Thymus (tissue), 11 donors: ENCODE data around the gene ST8SIA4. TPM values are rescaled to one million over a fixed set of nuclear protein-coding genes. Genes with fewer than 3 reads are reported as not detected.

Experiments used
- DNase-seq, 9 donors: peaks; one replicate each; pipeline ENCODE4 v3.0.0-alpha.2; 2013; ENCODE audit warnings: low spot score in 9 of 9, low read depth in 6 of 9, missing footprints in 1 of 9
- H3K27ac ChIP-seq, 2 donors: one replicate each; pipeline ENCODE4 v1.5.1; 2013; ENCODE audit warnings: control low read depth in 1 of 2, low read depth in 1 of 2, low read length in 1 of 2, mild to moderate bottlenecking in 1 of 2, moderate library complexity in 1 of 2
- H3K27me3 ChIP-seq, 2 donors: one replicate each; pipeline ENCODE4 v1.5.1; 2013; ENCODE audit warnings: low read length in 1 of 2; ENCODE audit not compliant: control insufficient read depth in 2 of 2, insufficient read depth in 1 of 2
- H3K36me3 ChIP-seq, 2 donors: one replicate each; pipeline ENCODE4 v1.5.1; 2013; ENCODE audit warnings: low read length in 1 of 2, mild to moderate bottlenecking in 1 of 2, moderate library complexity in 1 of 2; ENCODE audit not compliant: control insufficient read depth in 2 of 2, insufficient read depth in 2 of 2
- H3K4me1 ChIP-seq, 2 donors: one replicate each; pipeline ENCODE4 v1.5.1; 2013; ENCODE audit warnings: low read length in 2 of 2; ENCODE audit not compliant: control insufficient read depth in 2 of 2, insufficient read depth in 2 of 2
- H3K4me3 ChIP-seq, 2 donors: one replicate each; pipeline ENCODE4 v1.5.1; 2013; ENCODE audit warnings: low read length in 2 of 2, control low read depth in 1 of 2, mild to moderate bottlenecking in 1 of 2
- H3K9me3 ChIP-seq, 2 donors: one replicate each; pipeline ENCODE4 v1.5.1; 2013; ENCODE audit warnings: low read length in 1 of 2, mild to moderate bottlenecking in 1 of 2; ENCODE audit not compliant: control insufficient read depth in 2 of 2, insufficient read depth in 1 of 2
- WGBS: extraction: QIAGEN DNeasy Blood & Tissue Kit; methylation state at CpG from one replicate; pipeline ENCODE4 v1.1.7; 2013; 5-methylcytosine and 5-hydroxymethylcytosine counted together
- polyA plus RNA-seq: library from polyadenylated mRNA; stranded (reverse); fragments of 200-250 nt; gene quantifications from one replicate; pipeline ENCODE4 v1.2.3, GENCODE V29; 2013
- total RNA-seq: library from RNA; stranded (reverse); fragments of 120-200 nt; gene quantifications from one replicate; pipeline ENCODE4 v1.2.4, GENCODE V29; 2013
- donor health status: healthy.

The ST8SIA4 gene
- total and polyA plus RNA-seq, 2 donors: 9.2 to 22.5 TPM

DNA sequence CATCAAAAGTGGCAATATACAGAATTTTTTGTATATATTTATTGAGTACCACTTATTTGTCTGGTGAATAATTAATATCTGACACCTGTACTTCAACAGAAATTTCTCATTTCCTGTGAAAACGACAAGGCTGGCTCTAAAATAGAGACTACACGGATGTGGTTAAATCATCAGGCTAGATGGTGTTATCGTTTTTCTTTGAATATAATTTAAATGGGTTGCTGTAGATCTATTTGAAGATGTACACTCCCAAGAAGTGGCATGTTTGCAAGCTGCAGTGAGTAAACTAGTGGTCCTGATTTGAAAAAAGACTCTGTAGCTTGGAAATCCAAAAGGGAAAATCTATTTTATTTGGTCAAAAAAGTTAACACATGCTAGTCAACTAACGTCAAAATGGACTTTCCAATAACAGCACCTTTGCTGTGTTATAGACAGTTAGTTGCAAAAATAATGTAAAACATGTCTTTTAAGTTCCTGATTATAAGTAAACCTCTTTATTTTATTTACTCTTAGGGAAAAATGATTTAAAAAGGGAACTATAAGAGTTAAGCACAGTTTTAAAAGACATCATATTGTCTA is 13.8 kb downstream of the ST8SIA4 start:
- no peaks in the 10 kb centered on the region for H3K9me3 ChIP-seq
- H3K27me3 ChIP-seq: no peaks in the 10 kb centered on the region
- 3% methylated on average over 4 of the region's 4 CpGs for WGBS
- H3K4me1 ChIP-seq: no peaks in the 10 kb centered on the region
- DNase-seq: peak in 6 of 9 donors; percentile 17 to 71 (median 34)
- no peak overlapping the region for H3K4me3 ChIP-seq
- H3K27ac ChIP-seq: peak overlapping the region in 1 of 2 donors; percentile 79
- peaks cover 0 to 11% of the 10 kb centered on the region in 2 donors for H3K36me3 ChIP-seq

- WGBS: 95% methylated on average over 2 of the region's 2 CpGs
- peaks cover 2 to 34% of the 10 kb centered on the region in 2 donors for H3K36me3 ChIP-seq
- H3K27me3 ChIP-seq: no peaks in the 10 kb centered on the region
- H3K4me3 ChIP-seq: no peak overlapping the region
- H3K27ac ChIP-seq: no peak overlapping the region
- no peaks in the 10 kb centered on the region for H3K4me1 ChIP-seq
- H3K9me3 ChIP-seq: no peaks in the 10 kb centered on the region
- DNase-seq: no peak
Measured at GRCh38 chr5:100877274-100877673, 25.8 kb downstream of the ST8SIA4 start.

GRCh38 chr5:100872408-100873190 is 30.5 kb downstream of the ST8SIA4 start:
- H3K4me1 ChIP-seq: no peaks in the 10 kb centered on the region
- peaks cover 0 to 19% of the 10 kb centered on the region in 2 donors for H3K36me3 ChIP-seq
- 99% methylated on average over 2 of the region's 2 CpGs for WGBS
- no peak overlapping the region for H3K4me3 ChIP-seq
- H3K9me3 ChIP-seq: no peaks in the 10 kb centered on the region
- H3K27me3 ChIP-seq: no peaks in the 10 kb centered on the region
- no peak for DNase-seq
- no peak overlapping the region for H3K27ac ChIP-seq

DNA sequence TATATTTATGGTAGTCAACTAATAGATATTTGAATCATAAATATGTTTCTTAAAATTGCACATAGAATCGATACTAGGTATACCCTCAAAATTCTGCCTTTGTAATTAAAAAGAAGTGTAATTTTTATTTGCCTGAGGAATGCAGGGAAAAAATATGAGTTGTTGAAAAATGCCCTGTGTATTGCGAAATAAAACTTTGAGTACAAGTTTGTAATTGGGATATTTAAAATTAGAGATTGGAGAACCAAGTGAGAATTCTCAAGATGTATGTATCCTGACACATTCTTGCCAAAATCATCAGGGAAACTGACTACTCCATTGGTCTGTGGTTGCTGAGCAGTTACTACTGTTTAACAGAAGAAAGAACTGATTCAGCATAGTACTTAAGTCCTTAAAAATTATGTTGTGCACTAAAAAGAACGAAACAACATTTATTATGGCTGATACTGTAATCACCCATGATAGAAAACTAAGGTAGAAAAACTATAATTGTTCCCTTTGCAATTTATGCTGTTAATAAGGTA is 36.0 kb downstream of the ST8SIA4 start:
- 98% methylated on average over 3 of the region's 3 CpGs for WGBS
- DNase-seq: no peak
- peaks cover 0 to 12% of the 10 kb centered on the region in 2 donors for H3K36me3 ChIP-seq
- H3K27ac ChIP-seq: no peak overlapping the region
- H3K4me1 ChIP-seq: no peaks in the 10 kb centered on the region
- no peak overlapping the region for H3K4me3 ChIP-seq
- no peaks in the 10 kb centered on the region for H3K9me3 ChIP-seq
- H3K27me3 ChIP-seq: no peaks in the 10 kb centered on the region

GRCh38 chr5:100864931-100865330 is 38.2 kb downstream of the ST8SIA4 start:
- Histone ChIP-seq H3K4me1 (no peaks in the 10 kb centered on the region), H3K36me3 (peaks cover 0 to 12% of the 10 kb centered on the region in 2 donors), H3K27me3 (no peaks in the 10 kb centered on the region), H3K4me3 (no peak overlapping the region), H3K27ac (no peak overlapping the region), H3K9me3 (no peaks in the 10 kb centered on the region)
- 96% methylated on average over 2 of the region's 2 CpGs for WGBS
- no peak for DNase-seq

DNA sequence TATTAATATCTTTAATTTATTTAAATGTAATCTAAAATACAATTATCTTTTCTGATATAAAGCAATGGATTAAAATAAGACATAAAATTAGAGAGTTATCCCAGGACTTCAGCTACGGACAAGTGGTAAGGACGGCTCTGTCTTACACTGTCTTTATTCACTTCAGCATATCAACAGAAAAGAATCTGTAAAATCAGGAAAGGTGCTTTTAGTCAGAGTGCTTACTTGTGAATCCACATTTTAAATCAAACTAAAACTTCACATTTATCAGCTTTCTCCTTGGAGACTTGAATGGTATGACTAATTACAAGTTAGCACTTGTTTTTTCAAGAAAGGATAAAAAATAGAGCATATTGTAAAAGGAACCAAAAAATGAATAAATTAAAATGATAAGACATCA is 39.3 kb downstream of the ST8SIA4 start:
- no peaks in the 10 kb centered on the region for H3K9me3 ChIP-seq
- H3K4me3 ChIP-seq: no peak overlapping the region
- WGBS: over 99% methylated on average over 2 of the region's 2 CpGs
- H3K4me1 ChIP-seq: no peaks in the 10 kb centered on the region
- no peaks in the 10 kb centered on the region for H3K27me3 ChIP-seq
- H3K27ac ChIP-seq: no peak overlapping the region
- H3K36me3 ChIP-seq: peaks cover 0 to 12% of the 10 kb centered on the region in 2 donors
- DNase-seq: no peak

- H3K27ac ChIP-seq: no peak overlapping the region
- no peak overlapping the region for H3K4me3 ChIP-seq
- no peaks in the 10 kb centered on the region for H3K27me3 ChIP-seq
- H3K36me3 ChIP-seq: peaks cover 0 to 13% of the 10 kb centered on the region in 2 donors
- H3K9me3 ChIP-seq: no peaks in the 10 kb centered on the region
- 97% methylated on average over 3 of the region's 3 CpGs for WGBS
- DNase-seq: no peak
- H3K4me1 ChIP-seq: no peaks in the 10 kb centered on the region
Measured at GRCh38 chr5:100861148-100861547, 41.9 kb downstream of the ST8SIA4 start.

- Histone ChIP-seq H3K27ac (no peak overlapping the region), H3K9me3 (no peaks in the 10 kb centered on the region), H3K4me1 (no peaks in the 10 kb centered on the region), H3K27me3 (no peaks in the 10 kb centered on the region), H3K36me3 (peaks cover 0 to 20% of the 10 kb centered on the region in 2 donors), H3K4me3 (no peak overlapping the region)
- no peak for DNase-seq
- WGBS: 87% methylated on average over 1 of the region's 1 CpG
Measured at GRCh38 chr5:100860407-100860806, 42.7 kb downstream of the ST8SIA4 start.

DNA sequence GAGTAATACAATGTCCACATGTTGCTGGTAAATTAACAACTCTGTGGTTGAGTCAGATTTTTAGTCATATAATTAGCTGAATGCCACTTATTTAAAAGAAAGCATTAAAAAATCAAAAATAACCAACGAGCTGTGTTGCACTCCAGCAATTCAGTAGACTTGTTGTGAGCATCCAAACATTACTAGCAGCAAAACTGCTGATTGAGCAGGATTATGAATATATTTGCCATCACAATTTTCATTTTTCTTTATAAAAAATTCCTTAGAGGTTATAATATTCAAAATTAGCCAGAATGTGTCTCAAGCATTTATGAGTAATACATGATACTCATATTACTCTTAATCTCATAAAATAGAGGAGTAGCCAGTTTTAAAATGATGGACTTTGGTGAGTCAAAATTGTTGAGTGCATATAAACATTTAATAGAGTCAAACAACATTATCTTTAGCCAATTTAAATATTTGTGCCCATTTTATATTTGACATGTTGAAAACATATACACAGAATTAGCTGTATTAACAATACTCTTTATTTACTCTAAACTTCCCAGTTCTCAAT is 44.0 kb downstream of the ST8SIA4 start:
- H3K27ac ChIP-seq: no peak overlapping the region

More for the DNA sequence above, 44.0 kb downstream of the ST8SIA4 start:
- Histone ChIP-seq H3K4me1 (no peaks in the 10 kb centered on the region), H3K9me3 (no peaks in the 10 kb centered on the region), H3K27me3 (no peaks in the 10 kb centered on the region), H3K4me3 (no peak overlapping the region), H3K36me3 (peaks cover 0 to 29% of the 10 kb centered on the region in 2 donors)
- no peak for DNase-seq
- 91% methylated on average over 1 of the region's 1 CpG for WGBS
